Duodenal mucosa (tissue), 2 donors: Measurements from ENCODE around the gene DDX47.
"Not testable (repeated sequence)": the region's sequence is repeated elsewhere in the genome, so short reads cannot be mapped to it uniquely, and the experiment has no call there.

Experiments used
- H3K27ac ChIP-seq: one replicate; pipeline ENCODE4 v1.7.0; 2013; ENCODE audit warnings: low read depth, low read length
- H3K27me3 ChIP-seq, 2 donors: one replicate each; pipeline ENCODE4 v1.7.0; 2013; ENCODE audit warnings: low read length in 2 of 2, control low read depth in 1 of 2; ENCODE audit not compliant: insufficient read depth in 2 of 2, control insufficient read depth in 1 of 2
- H3K36me3 ChIP-seq, 2 donors: one replicate each; pipeline ENCODE4 v1.7.0; 2013; ENCODE audit warnings: low read length in 2 of 2, control low read depth in 1 of 2; ENCODE audit not compliant: insufficient read depth in 2 of 2, control insufficient read depth in 1 of 2
- H3K4me1 ChIP-seq, 2 donors: one replicate each; pipeline ENCODE4 v1.7.0; 2013; ENCODE audit warnings: low read length in 2 of 2, control low read depth in 1 of 2; ENCODE audit not compliant: insufficient read depth in 2 of 2, control insufficient read depth in 1 of 2
- H3K4me3 ChIP-seq, 2 donors: one replicate each; pipeline ENCODE4 v1.7.0; 2013; ENCODE audit warnings: low read length in 2 of 2, low read depth in 1 of 2
- H3K9ac ChIP-seq, 2 donors: one replicate each; pipeline ENCODE4 v1.7.0; 2013; ENCODE audit warnings: low read length in 2 of 2, low read depth in 1 of 2
- H3K9me3 ChIP-seq, 2 donors: one replicate each; pipeline ENCODE4 v1.7.0; 2013; ENCODE audit warnings: low read length in 2 of 2, control low read depth in 1 of 2; ENCODE audit not compliant: control insufficient read depth in 1 of 2

Gene DDX47

DNA sequence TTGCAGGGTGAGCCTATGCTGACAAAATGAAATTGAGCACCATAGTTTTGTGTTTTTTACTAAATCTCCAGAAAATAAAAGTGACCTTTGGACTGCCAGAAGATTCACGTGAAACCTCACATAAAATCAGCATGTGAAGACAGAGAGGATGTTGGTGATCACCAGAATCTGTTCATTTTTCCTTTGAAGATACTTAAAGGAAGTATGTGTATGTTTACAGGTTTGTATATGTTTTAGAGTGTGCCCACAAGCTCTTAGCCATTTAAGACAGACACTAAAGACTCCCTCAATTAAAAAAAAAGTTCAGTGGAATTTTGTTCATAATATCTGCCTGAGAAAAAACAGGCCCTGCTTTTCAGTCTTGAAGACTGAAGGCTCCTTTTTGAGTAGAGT lies 25.9 kb downstream of the DDX47 start:
- Histone ChIP-seq H3K4me3 (no peak overlapping the region), H3K4me1 (peaks cover 34 to 37% of the 10 kb centered on the region in 2 donors), H3K36me3 (peaks cover 0 to 2% of the 10 kb centered on the region in 2 donors), H3K9ac (no peak overlapping the region), H3K27me3 (no peaks in the 10 kb centered on the region), H3K27ac (peak overlapping the region; percentile 23), H3K9me3 (no peaks in the 10 kb centered on the region)

DNA sequence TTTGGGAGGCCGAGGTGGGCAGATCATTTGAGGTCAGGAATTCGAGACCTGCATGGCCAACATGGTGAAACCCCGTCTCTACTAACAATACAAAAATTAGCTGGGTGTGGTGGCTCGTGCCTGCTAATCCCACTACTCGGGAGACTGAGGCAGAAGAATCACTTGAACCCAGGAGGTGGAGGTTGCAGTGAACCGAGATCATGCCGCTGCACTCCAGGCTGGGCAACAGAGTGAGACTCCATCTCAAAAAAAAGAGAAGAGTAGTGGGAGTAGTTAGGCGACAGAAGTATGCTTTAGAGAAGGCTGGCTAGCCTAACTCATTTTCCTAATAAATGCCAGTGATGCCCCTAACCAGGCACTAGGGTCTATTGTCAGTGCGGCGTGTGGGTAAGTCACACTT lies 26.3 kb downstream of the DDX47 start:
- not testable (repeated sequence) for H3K27me3 ChIP-seq, H3K9ac ChIP-seq, H3K27ac ChIP-seq, H3K9me3 ChIP-seq, H3K36me3 ChIP-seq, H3K4me3 ChIP-seq
- peaks cover 34 to 37% of the 10 kb centered on the region in 2 donors for H3K4me1 ChIP-seq

DNA sequence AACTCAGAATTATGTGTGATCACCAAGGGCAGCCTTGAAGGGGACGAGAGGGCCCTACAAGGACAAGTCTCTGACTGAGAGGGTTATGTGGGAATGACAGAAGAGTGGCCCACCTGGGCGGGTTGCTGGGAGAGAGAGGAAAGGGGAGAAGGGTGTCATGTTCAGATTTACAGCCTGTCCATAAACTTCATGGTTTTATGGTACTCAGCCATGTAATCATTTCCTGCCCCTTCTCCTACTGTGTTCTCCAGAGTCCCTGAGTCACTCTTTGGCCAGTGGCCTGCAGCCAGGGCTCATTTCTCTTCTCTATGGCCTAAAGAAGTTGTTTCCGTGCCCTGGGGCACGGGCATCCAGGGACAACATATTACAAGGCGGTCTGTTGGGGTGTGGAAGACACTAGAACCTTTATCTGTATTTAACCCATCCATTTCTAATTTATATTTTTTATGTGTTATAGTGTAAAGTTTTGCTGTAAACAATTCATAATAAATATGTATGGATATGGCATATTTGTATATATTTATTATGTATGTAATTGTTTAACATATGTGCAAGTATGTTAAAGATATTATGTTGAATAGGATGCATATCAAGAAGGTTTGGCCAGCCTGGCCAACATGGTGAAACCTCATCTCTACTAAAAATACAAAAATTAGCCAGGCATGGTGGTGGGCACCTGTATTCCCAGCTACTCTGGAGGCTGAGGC lies 26.9 kb downstream of the DDX47 start:
- H3K9ac ChIP-seq = no peak overlapping the region
- no peaks in the 10 kb centered on the region for H3K9me3 ChIP-seq
- no peaks in the 10 kb centered on the region for H3K27me3 ChIP-seq
- no peaks in the 10 kb centered on the region for H3K36me3 ChIP-seq
- no peak overlapping the region for H3K4me3 ChIP-seq
- H3K27ac ChIP-seq = no peak overlapping the region
- H3K4me1 ChIP-seq = peaks cover 28 to 37% of the 10 kb centered on the region in 2 donors

DNA sequence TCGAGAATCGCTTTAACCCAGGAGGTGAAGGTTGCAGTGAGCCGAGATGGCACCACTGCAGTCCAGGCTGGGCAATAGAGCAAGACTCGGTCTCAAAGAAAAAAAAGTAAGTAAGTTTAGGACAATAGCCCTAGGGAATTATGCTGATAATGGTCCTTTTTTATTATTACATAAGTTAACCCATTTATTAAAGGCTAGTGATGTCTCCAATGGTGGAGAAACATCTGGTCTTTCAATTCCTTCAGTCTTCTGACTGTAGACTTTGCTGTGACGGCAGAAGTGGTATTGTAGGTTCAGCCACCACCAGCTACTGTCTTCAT lies 27.4 kb downstream of the DDX47 start:
- H3K9ac ChIP-seq = no peak overlapping the region
- no peaks in the 10 kb centered on the region for H3K27me3 ChIP-seq
- no peak overlapping the region for H3K4me3 ChIP-seq
- H3K36me3 ChIP-seq = no peaks in the 10 kb centered on the region
- no peaks in the 10 kb centered on the region for H3K9me3 ChIP-seq
- H3K27ac ChIP-seq = no peak overlapping the region
- peaks cover 26 to 32% of the 10 kb centered on the region in 2 donors for H3K4me1 ChIP-seq

DNA sequence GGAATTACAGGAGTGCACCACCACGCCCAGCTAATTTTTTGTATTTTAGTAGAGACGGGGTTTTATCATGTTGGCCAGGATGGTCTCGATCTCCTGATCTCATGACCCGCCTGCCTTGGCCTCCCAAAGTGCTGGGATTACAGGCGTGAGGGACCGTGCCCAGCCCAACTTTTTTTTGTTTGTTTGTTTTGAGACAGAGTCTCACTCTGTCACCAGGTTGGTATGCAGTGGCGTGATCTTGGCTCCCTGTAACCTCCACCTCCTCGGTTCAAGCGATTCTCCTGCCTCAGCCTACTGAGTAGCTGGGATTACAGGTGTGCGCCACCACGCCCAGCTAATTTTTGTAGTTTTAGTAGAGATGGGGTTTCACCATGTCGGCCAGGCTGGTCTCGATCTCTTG lies 28.3 kb downstream of the DDX47 start:
- not testable (repeated sequence) for H3K9ac ChIP-seq, H3K36me3 ChIP-seq, H3K27me3 ChIP-seq, H3K27ac ChIP-seq, H3K9me3 ChIP-seq, H3K4me3 ChIP-seq
- H3K4me1 ChIP-seq = peaks cover 23 to 28% of the 10 kb centered on the region in 2 donors

DNA sequence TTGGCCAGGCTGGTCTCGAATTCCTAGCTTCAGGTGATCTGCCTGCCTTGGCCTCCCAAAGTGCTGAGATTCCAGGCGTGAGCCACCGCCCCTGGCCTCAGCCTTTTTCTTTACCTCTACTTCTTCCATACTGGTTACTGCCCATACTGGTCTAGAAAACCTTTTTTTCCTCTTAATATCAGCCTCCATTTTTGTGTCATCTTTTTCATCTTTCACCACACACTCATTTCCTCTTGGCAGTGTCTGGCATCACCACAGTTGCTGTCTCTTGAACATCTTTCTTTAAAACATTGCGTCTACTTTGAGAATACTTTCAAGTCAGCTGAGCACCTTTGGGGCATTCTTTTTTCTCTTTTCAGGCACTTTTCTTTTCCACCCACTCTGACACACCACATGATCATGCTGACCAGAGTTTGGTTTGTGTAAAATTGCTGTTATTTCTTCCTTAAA lies 32.7 kb downstream of the DDX47 start:
- no peak overlapping the region for H3K9ac ChIP-seq

DNA sequence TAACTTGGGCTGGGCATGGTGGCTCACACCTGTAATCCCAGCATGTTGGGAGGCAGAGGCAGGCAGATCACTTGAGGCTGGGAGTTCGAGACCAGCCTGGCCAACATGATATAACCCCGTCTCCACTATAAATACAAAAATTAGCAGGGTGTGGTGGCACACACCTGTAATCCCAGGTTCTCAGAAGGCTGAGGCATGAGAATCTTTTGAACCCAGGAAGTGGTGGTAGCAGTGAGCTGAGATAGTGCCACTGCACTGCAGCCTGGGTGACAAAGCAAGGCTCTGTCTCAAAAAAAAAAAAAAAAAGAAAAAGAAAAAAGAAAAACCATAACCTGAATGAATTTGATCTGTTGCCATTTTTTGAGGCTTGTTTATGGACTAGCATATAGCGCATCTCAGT lies 33.6 kb downstream of the DDX47 start:
- not testable (repeated sequence) for H3K27ac ChIP-seq, H3K4me1 ChIP-seq, H3K4me3 ChIP-seq, H3K9me3 ChIP-seq, H3K36me3 ChIP-seq, H3K9ac ChIP-seq, H3K27me3 ChIP-seq

More for the DNA sequence above, 32.7 kb downstream of the DDX47 start:
- no peaks in the 10 kb centered on the region for H3K36me3 ChIP-seq
- H3K9me3 ChIP-seq = no peaks in the 10 kb centered on the region
- no peak overlapping the region for H3K4me3 ChIP-seq
- H3K27me3 ChIP-seq = no peaks in the 10 kb centered on the region
- no peak overlapping the region for H3K27ac ChIP-seq
- H3K4me1 ChIP-seq = no peaks in the 10 kb centered on the region

DNA sequence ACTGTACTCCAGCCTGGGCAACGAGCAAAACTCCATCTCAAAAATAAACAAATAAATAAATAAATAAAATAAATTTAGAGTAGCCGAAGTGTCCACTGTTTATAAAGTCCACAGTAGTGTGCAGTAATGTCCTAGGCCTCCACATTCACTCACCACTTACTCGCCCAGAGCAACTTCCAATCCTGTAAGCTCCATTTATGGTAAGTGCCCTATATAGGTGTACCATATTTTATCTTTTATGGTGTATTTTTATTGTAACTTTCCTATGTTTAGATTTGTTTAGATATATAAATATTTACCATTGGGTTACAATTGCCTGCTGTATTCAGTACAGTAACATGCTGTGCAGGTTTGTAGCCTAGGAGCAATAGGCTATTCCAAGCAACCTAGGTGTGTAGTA lies 40.3 kb downstream of the DDX47 start:
- H3K36me3 ChIP-seq = no peaks in the 10 kb centered on the region
- H3K27me3 ChIP-seq = no peaks in the 10 kb centered on the region
- H3K4me1 ChIP-seq = no peaks in the 10 kb centered on the region
- H3K9me3 ChIP-seq = no peaks in the 10 kb centered on the region
- no peak overlapping the region for H3K27ac ChIP-seq
- no peak overlapping the region for H3K9ac ChIP-seq
- no peak overlapping the region for H3K4me3 ChIP-seq

DNA sequence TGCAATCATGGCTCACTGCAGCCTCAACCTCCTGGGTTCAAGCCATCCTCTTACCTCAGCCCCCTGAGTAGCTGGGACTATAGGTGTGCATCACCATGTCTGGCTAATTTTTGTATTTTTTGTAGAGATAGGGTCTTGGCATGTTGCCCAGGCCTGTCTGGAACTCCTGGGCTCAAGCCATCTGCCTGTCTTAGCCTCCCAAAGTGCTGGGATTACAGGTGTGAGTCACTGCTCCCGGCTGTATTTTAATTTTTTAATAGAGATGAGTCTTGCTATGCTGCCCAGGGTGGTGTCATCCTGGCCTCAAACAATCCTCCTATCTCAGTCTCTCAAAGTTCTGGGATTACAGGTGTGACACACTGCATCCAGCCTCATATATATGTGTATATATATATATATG lies 46.5 kb downstream of the DDX47 start:
- no peak overlapping the region for H3K9ac ChIP-seq
- no peak overlapping the region for H3K27ac ChIP-seq
- no peaks in the 10 kb centered on the region for H3K4me1 ChIP-seq
- H3K9me3 ChIP-seq = no peaks in the 10 kb centered on the region
- H3K4me3 ChIP-seq = no peak overlapping the region
- H3K36me3 ChIP-seq = no peaks in the 10 kb centered on the region
- H3K27me3 ChIP-seq = no peaks in the 10 kb centered on the region

DNA sequence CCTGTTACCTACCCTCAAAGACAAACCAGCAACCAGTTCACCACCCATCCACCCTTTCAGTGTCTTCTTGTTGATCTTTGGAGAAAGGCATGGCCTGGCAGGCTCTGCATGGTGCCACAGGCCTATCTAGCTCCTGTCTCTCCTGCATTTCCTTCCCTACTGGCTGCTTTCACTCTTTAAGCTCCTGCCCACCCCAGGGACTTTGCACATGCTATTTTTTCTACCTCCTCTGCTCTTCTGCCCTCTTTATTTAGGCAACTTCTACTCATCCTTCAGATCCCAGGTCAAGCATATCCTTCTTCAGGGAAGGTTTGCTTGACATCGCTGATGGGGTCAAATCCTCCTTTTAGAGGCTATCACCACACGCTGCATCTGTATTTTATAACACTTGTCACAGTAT lies 51.1 kb downstream of the DDX47 start:
- H3K27ac ChIP-seq = no peak overlapping the region
- H3K27me3 ChIP-seq = no peaks in the 10 kb centered on the region
- no peak overlapping the region for H3K9ac ChIP-seq
- no peaks in the 10 kb centered on the region for H3K9me3 ChIP-seq
- H3K4me3 ChIP-seq = no peak overlapping the region
- H3K4me1 ChIP-seq = no peaks in the 10 kb centered on the region
- H3K36me3 ChIP-seq = no peaks in the 10 kb centered on the region
